ENCODE measurements around the gene BSN.

BSN gene

DNA sequence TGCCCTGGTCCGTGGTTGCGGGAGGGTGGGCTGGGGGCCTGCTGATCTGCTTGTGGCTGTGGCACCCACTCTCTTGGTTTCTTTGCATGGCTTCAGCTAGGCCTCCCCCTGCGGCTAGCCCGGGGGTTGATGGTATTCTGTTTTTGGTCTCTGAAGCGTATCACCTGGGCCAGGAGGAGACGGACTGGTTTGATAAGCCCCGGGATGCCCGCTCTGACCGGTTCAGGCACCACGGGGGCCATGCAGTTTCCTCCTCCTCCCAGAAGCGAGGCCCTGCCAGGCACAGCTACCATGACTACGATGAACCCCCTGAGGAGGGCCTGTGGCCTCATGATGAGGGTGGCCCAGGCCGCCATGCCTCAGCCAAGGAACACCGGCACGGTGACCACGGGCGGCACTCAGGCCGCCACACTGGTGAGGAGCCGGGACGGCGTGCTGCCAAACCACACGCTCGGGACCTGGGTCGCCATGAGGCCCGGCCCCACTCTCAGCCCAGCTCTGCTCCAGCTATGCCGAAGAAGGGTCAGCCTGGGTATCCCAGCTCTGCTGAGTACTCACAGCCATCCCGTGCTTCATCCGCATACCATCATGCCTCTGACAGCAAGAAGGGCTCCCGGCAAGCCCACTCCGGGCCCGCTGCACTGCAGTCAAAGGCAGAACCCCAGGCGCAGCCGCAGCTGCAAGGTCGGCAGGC, 108.6 kb downstream of the BSN start:
- Histone ChIP-seq H3K9me3 (ENCODE audit: severe bottlenecking) (no peaks in the 10 kb centered on the region), H3K36me3 (peaks cover 10% of the 10 kb centered on the region), H3K4me3 (ENCODE audit: low read depth, low read length) (no peak overlapping the region), H3K27ac (no peak overlapping the region), H3K27me3 (ENCODE audit: insufficient read depth, low read depth, severe bottlenecking) (no peaks in the 10 kb centered on the region)
- TF ChIP-seq, protein P1, sequence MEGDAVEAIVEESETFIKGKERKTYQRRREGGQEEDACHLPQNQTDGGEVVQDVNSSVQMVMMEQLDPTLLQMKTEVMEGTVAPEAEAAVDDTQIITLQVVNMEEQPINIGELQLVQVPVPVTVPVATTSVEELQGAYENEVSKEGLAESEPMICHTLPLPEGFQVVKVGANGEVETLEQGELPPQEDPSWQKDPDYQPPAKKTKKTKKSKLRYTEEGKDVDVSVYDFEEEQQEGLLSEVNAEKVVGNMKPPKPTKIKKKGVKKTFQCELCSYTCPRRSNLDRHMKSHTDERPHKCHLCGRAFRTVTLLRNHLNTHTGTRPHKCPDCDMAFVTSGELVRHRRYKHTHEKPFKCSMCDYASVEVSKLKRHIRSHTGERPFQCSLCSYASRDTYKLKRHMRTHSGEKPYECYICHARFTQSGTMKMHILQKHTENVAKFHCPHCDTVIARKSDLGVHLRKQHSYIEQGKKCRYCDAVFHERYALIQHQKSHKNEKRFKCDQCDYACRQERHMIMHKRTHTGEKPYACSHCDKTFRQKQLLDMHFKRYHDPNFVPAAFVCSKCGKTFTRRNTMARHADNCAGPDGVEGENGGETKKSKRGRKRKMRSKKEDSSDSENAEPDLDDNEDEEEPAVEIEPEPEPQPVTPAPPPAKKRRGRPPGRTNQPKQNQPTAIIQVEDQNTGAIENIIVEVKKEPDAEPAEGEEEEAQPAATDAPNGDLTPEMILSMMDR (IDR thresholded peaks at IDR 0.05; ENCODE audit: low read depth, low read length): no peak
- DNase-seq: no peak

DNA sequence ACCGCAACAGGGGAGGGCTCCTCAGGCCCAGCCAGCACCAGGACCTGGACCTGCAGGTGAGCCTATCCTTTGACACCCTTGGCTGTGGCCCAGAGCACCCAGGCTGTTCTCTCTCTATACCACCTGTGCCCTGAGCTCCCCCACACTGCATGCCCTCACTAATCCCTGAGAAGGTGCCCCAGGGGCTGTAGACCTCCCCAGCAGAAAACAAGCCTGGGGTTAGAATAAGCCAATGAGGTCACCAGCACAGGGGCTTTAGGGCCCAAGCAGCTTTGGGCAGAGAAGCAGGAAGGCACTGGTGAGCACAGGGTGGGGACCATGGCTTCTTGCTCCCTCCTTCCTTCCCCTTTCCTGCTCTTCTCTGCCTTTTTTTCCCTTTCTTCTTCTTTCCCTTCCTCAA, 109.6 kb downstream of the BSN start:
- no peak for DNase-seq
- Histone ChIP-seq H3K4me3 (ENCODE audit: low read depth, low read length) (no peak overlapping the region), H3K27me3 (ENCODE audit: insufficient read depth, low read depth, severe bottlenecking) (no peaks in the 10 kb centered on the region), H3K36me3 (peaks cover 10% of the 10 kb centered on the region; the same call in 1 of the 2 replicates), H3K9me3 (ENCODE audit: severe bottlenecking) (no peaks in the 10 kb centered on the region), H3K27ac (no peak overlapping the region)
- TF ChIP-seq, protein P1 (IDR thresholded peaks at IDR 0.05; ENCODE audit: low read depth, low read length): no peak

DNA sequence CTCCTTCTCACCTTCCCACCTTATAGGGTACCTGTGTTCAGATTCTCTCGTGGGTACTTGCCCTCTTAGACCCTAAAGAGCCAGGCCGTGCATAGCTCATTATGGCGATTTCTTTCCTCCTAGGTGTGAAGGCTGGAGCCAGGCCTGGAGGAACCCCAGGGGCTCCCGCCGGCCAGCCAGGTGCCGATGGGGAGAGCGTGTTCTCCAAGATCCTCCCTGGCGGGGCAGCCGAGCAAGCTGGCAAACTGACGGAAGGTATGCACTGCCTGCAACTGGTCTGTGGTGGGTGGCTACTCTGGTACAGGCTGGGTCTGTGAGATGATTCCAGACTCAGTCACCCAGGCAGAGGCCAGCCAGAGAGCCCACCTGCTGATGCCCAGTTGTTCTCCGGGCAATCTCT, 110.0 kb downstream of the BSN start:
- peaks cover 10% of the 10 kb centered on the region; the same call in 1 of the 2 replicates for H3K36me3 ChIP-seq
- no peaks in the 10 kb centered on the region for H3K27me3 ChIP-seq (ENCODE audit: insufficient read depth, low read depth, severe bottlenecking)
- no peak for DNase-seq
- no peaks in the 10 kb centered on the region for H3K9me3 ChIP-seq (ENCODE audit: severe bottlenecking)
- no peak overlapping the region for H3K27ac ChIP-seq
- H3K4me3 ChIP-seq (ENCODE audit: low read depth, low read length): no peak overlapping the region
- TF ChIP-seq, protein P1 (IDR thresholded peaks at IDR 0.05; ENCODE audit: low read depth, low read length): no peak

DNA sequence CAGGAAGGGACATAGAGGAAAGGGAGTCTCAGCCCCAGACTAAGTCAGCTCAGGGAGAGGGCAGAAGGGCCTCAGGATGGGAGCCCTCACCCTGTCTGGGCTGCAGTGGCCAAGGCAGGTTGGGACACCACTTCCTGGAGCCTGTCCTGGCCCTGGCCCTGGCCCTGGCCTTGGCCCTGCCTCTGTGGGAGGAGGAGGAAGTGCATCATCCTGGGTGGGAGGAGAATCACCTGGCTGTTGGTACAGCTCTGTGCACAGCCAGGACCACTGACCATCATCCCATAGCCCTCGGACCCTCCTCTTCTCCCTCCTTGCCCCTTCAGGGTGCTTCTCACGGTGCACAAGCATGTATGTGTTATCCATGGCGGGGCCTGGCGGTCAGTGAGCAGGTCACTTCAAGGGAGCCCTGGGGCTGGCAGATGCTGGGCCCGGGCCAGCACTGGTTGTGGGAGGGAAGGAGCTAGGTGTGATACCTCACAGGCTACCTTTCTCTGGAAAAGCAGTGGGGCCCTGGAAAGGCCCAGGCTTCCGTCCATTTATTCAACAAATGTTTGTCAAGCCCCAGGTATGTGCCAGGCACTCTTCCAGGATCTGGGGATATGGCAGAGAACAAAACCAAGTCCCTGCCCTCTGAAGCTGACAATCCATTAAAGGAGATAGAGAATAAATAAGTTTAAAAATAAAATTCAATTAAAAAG, 111.7 kb downstream of the BSN start:
- Histone ChIP-seq H3K9me3 (ENCODE audit: severe bottlenecking) (no peaks in the 10 kb centered on the region), H3K27ac (no peak overlapping the region), H3K27me3 (ENCODE audit: insufficient read depth, low read depth, severe bottlenecking) (no peaks in the 10 kb centered on the region), H3K4me3 (ENCODE audit: low read depth, low read length) (no peak overlapping the region), H3K36me3 (peaks cover 5% of the 10 kb centered on the region; the same call in 1 of the 2 replicates)
- TF ChIP-seq, protein P1 (IDR thresholded peaks at IDR 0.05; ENCODE audit: low read depth, low read length): no peak
- DNase-seq: no peak

DNA sequence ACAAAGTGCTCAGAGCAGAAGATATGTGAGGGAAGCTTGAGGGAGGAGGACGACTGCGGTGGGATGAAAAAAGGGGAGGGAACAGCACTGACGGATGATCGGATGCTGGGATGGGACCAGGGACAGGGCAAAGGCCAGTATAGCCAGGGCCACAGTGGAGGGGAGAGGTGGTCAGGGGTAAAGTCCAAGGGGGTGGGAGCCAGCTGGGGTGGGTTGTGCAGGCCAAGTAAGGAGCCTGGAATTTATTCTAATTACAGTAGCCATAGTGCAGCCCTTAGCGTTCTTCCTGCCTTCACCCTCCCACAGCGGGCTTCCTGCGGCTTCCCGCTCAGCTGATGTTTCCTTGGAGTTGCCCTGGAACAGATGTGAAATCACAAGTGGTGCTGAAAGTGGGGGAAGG, 112.3 kb downstream of the BSN start:
- Histone ChIP-seq H3K27ac (no peak overlapping the region), H3K9me3 (ENCODE audit: severe bottlenecking) (no peaks in the 10 kb centered on the region), H3K4me3 (ENCODE audit: low read depth, low read length) (no peak overlapping the region), H3K27me3 (ENCODE audit: insufficient read depth, low read depth, severe bottlenecking) (no peaks in the 10 kb centered on the region), H3K36me3 (peaks cover 5% of the 10 kb centered on the region; the same call in 1 of the 2 replicates)
- no peak for DNase-seq
- TF ChIP-seq, protein P1 (IDR thresholded peaks at IDR 0.05; ENCODE audit: low read depth, low read length): no peak
